SJSA1 (cell line): Measurements from ENCODE around the gene DOCK10. TPM values are rescaled to one million over a fixed set of nuclear protein-coding genes. Genes with fewer than 3 reads are reported as not detected.
A peak's percentile ranks its signal among the peaks of the same experiment; 100 is the strongest.
"Not testable (repeated sequence)": the region's sequence is repeated elsewhere in the genome, so short reads cannot be mapped to it uniquely, and the experiment has no call there.

Experiments
- DNase-seq, 2 experiments: peaks; one replicate each; pipeline ENCODE4 v3.0.0-alpha.2; 2015 to 2020; ENCODE audit warnings: low spot score in 2 of 2, low read depth in 1 of 2
- H3K27ac ChIP-seq: fragments of 250-450 bp; sonication (Bioruptor Pico); 2 replicates; pipeline ENCODE4 v1.5.1; 2020; ENCODE audit warnings: mild to moderate bottlenecking, moderate library complexity
- H3K27me3 ChIP-seq: fragments of 250-450 bp; sonication (Bioruptor Pico); replicated peaks from 2 replicates; pipeline ENCODE4 v1.5.1; 2020; ENCODE audit warnings: mild to moderate bottlenecking, moderate library complexity
- H3K36me3 ChIP-seq: fragments of 250-450 bp; sonication (Bioruptor Pico); 2 replicates; pipeline ENCODE4 v1.5.1; 2020; ENCODE audit warnings: mild to moderate bottlenecking
- H3K4me1 ChIP-seq: fragments of 250-450 bp; sonication (Bioruptor Pico); replicated peaks from 2 replicates; pipeline ENCODE4 v1.6.1; 2021; ENCODE audit warnings: mild to moderate bottlenecking
- H3K4me3 ChIP-seq: fragments of 250-450 bp; sonication (Bioruptor Pico); 2 replicates; pipeline ENCODE4 v1.5.1; 2020; ENCODE audit warnings: mild to moderate bottlenecking
- H3K9me3 ChIP-seq: fragments of 250-450 bp; sonication (Bioruptor Pico); replicated peaks from 2 replicates; pipeline ENCODE4 v1.5.1; 2020; ENCODE audit warnings: mild to moderate bottlenecking
- total RNA-seq: library from RNA; depleted of rRNA; stranded (reverse); fragments of >200 nt; shearing (Covaris generic); gene quantifications from 2 replicates; pipeline ENCODE4 v1.2.3, GENCODE V29; 2014

Gene DOCK10
- total RNA-seq, 1 experiment from 2014 or later = 32.6 TPM

DNA sequence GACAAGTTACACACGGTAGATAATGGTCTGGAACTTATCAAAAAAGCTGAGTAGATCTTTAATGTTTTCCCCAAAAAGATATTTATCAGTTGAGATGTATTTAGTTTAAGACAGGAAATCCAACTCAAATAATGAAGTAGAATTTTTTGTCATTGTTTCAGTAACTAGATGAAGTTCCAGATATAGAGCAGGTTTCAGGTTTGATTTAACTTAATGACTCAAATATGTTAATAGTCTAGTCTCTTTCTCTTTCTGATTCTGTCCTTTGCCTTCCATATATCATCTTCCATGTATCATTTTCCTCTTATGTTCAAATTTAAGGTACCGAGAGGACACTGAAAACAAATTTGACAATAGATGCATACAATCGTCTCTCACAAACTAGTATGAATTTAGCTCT, 23.6 kb upstream of the DOCK10 start:
- Histone ChIP-seq H3K4me1 (no peaks in the 10 kb centered on the region), H3K27ac (no peak overlapping the region), H3K27me3 (no peaks in the 10 kb centered on the region), H3K36me3 (no peaks in the 10 kb centered on the region), H3K4me3 (no peak overlapping the region), H3K9me3 (no peaks in the 10 kb centered on the region)
- DNase-seq = no peak

DNA sequence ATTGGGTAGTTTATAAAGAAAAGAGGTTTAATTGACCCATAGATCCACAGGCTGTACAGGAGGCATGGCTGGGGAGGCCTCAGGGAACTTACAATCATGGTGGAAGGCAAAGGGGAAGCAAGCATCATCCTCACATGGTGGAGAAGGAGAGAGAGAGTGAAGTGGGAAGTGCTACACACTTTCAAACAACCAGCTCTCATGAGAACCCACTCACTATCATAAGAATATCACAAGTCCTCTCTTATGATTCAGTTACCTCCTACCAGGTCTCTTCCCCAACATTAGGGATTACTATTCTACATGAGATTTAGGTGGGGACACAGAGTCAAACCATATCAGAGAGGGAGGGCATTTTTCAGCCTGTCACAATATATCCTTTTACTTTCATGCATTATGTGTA, 22.7 kb upstream of the DOCK10 start:
- no peak for DNase-seq
- H3K4me1 ChIP-seq = no peaks in the 10 kb centered on the region
- no peaks in the 10 kb centered on the region for H3K9me3 ChIP-seq
- H3K27me3 ChIP-seq = no peaks in the 10 kb centered on the region
- no peak overlapping the region for H3K27ac ChIP-seq
- no peaks in the 10 kb centered on the region for H3K36me3 ChIP-seq
- no peak overlapping the region for H3K4me3 ChIP-seq

- Histone ChIP-seq H3K27ac (no peak overlapping the region), H3K27me3 (no peaks in the 10 kb centered on the region), H3K4me1 (no peaks in the 10 kb centered on the region), H3K36me3 (no peaks in the 10 kb centered on the region), H3K9me3 (no peaks in the 10 kb centered on the region), H3K4me3 (no peak overlapping the region)
- no peak for DNase-seq
Measured at GRCh38 chr2:225064362-225064761, 22.1 kb upstream of the DOCK10 start.

DNA sequence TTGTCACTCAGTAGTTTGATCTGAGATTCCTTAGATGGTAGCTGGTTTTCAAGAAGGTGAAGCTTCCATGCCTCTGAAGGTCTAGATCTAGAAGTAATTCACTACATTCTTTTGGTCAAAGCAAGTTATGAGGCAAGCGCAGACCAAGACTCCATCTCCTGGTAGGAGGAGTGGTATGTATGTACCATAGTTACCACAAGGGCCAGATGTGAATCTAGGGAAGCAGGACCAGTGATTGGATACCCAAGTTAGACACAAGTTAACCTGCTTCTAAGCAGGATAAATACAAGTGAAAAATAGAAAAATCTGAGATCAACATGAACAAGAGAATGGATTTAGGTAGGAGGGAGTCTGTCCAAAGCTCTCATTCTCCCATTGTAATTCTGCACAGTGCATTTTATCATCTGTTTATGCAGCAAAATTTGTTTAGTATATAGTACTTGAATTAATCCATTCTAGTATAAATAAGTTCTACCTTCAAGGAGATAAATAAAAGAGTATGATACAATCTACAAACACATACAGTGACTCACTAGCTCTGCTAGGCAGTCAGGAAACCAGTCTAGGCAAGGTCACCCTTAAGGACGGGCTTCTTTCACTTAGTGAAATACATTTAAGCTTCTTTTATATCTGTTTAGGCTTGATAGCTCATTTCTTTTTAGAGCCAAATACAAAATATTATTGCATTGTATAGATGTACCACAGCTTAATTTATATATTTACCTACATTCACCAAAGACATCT, 14.2 kb upstream of the DOCK10 start:
- peaks cover 3% of the 10 kb centered on the region; the same call in 1 of the 2 replicates for H3K27me3 ChIP-seq
- no peak overlapping the region for H3K27ac ChIP-seq
- peak in 1 of 2 experiments; percentile 47 for DNase-seq
- H3K36me3 ChIP-seq = no peaks in the 10 kb centered on the region
- H3K9me3 ChIP-seq = 0 out of 2 replicates have a peak, but pooled peaks cover 4% of the 10 kb centered on the region
- H3K4me1 ChIP-seq = peaks cover 7% of the 10 kb centered on the region
- no peak overlapping the region for H3K4me3 ChIP-seq

GRCh38 chr2:225055714-225056113, 13.4 kb upstream of the DOCK10 start:
- Histone ChIP-seq H3K27me3 (peaks cover 3% of the 10 kb centered on the region; the same call in 1 of the 2 replicates), H3K27ac (no peak overlapping the region), H3K36me3 (no peaks in the 10 kb centered on the region), H3K9me3 (0 out of 2 replicates have a peak, but pooled peaks cover 4% of the 10 kb centered on the region), H3K4me1 (peaks cover 7% of the 10 kb centered on the region), H3K4me3 (no peak overlapping the region)
- no peak for DNase-seq

DNA sequence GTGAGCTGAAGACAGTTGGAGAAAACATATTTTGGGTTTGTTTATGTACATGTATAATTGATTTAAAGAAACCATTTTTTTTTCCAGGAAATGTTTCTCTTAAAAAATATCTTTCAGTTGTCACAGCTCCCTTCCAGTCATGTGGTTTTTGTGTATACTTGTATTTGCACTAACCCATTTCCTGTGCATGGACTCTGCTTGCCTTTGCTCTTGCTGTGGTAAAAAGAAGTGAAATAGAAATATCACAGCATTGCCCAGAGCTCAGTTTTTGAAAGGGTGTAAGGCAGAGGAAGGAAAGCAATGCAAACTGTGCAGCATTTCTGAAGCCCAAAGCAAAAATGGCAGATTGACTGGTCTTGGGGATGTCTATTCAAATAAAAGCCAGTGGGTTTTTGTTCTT, 10.4 kb upstream of the DOCK10 start:
- H3K27ac ChIP-seq = no peak overlapping the region

GRCh38 chr2:225047502-225047901, 5.2 kb upstream of the DOCK10 start:
- not testable (repeated sequence) for H3K36me3 ChIP-seq, H3K4me3 ChIP-seq, H3K27ac ChIP-seq, DNase-seq, H3K4me1 ChIP-seq, H3K9me3 ChIP-seq
- peaks cover 24% of the 10 kb centered on the region for H3K27me3 ChIP-seq

More for the DNA sequence above, 10.4 kb upstream of the DOCK10 start:
- Histone ChIP-seq H3K4me3 (no peak overlapping the region), H3K27me3 (peaks cover 11% of the 10 kb centered on the region), H3K9me3 (0 out of 2 replicates have a peak, but pooled peaks cover 4% of the 10 kb centered on the region), H3K36me3 (no peaks in the 10 kb centered on the region), H3K4me1 (peaks cover 7% of the 10 kb centered on the region)
- no peak for DNase-seq

DNA sequence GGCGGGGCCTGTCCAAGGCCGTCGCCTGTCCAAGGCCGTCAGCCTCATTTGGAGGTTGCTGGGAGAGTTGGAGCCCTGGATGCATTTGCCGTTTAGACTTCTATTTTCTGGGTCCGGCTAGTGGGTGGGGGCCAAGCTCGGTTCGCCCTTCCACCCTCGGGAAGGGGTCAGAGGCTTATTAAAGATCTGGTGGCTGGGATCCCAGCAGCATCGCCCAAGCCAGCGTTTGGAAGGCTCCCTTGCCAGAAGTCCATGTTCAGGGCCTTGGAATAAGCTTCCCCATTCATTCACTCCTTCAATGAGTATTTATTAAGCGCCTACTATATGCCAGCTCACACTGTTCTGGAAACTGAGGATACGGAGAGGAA, 516 bp upstream of the DOCK10 start:
- H3K9me3 ChIP-seq = no peaks in the 10 kb centered on the region
- H3K36me3 ChIP-seq = 0 out of 2 replicates have a peak, but pooled peaks cover 3% of the 10 kb centered on the region
- peaks cover 11% of the 10 kb centered on the region; the same call in 1 of the 2 replicates for H3K4me1 ChIP-seq
- peaks cover 17% of the 10 kb centered on the region for H3K27me3 ChIP-seq
- H3K4me3 ChIP-seq = peak overlapping the region; percentile 82
- DNase-seq = no peak
- no peak overlapping the region for H3K27ac ChIP-seq

DNA sequence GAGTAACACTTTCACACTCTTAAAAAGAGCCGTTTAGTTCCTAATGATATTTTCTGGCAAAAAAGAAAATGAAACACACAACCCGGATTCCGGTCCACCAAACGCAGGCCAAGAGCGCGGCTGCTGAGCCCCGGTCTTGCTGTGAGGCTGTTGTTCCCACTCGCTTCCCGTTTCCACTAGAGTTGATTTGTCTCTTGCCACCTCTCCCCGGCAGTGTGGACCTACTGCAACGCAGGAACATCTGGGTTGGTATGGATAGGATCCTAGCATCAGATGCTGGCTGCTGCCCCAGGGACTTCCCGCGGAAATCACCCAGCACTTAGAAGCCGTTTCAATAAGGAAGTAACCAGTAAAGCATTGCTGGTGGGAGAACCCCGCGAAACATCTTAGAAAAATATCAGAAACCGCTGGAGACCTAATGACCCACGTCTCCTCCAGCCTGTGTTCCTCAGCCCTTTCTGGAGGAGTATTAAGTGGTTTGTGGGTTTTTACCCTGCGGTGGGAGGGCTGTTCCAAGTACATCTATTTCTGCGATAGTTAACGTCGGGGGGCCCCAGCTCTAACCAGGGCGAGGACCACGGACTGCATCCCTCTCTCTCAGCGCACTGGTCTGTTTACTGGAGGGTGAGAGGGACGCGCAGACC, 939 bp downstream of the DOCK10 start:
- Histone ChIP-seq H3K9me3 (no peaks in the 10 kb centered on the region), H3K36me3 (0 out of 2 replicates have a peak, but pooled peaks cover 3% of the 10 kb centered on the region), H3K27me3 (peaks cover 15% of the 10 kb centered on the region), H3K27ac (no peak overlapping the region), H3K4me3 (peak overlapping the region; percentile 82), H3K4me1 (peaks cover 11% of the 10 kb centered on the region; the same call in 1 of the 2 replicates)
- DNase-seq = peak in 1 of 2 experiments; percentile 54

DNA sequence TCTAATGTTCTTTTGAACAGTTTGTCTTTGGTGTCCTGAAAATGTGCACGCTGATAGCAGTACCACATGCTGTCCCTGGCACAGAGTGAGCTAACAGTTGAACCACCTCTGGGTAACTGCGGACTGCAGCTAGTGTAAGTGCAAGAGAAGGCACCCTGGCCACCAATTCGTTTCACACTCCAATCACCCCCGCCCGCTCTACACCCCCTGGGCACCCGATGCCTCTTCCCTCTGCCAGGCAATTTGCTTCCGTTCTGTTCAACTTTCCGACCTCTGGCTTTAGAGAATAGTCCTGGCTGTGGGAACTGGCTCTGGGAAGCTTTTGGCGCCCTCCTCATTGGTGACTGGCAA, 1.4 kb downstream of the DOCK10 start:
- DNase-seq = no peak
- peak overlapping the region; percentile 82 for H3K4me3 ChIP-seq
- H3K4me1 ChIP-seq = peaks cover 11% of the 10 kb centered on the region; the same call in 1 of the 2 replicates
- H3K27ac ChIP-seq = no peak overlapping the region
- 0 out of 2 replicates have a peak, but pooled peaks cover 3% of the 10 kb centered on the region for H3K36me3 ChIP-seq
- no peaks in the 10 kb centered on the region for H3K9me3 ChIP-seq
- H3K27me3 ChIP-seq = peaks cover 15% of the 10 kb centered on the region

DNA sequence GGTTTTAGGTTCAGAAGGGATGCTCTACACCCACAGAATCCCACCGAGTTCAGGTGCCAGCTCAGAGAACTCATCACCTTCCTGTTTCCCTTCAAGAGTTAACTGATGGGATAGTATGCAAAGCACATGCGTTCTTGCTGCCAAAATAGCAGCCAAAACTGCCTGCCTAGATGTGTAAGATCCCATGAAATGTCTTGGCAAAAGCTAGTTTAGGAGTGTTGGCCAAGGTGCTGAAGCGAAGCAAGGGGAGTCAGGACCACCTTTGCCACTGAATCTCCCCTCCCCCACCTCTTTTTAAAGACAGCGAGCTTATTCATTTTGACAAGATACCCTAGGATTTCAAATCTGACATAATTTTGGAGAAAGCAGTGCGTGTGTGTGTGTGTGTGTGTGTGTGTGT, 2.1 kb downstream of the DOCK10 start:
- H3K36me3 ChIP-seq = peaks cover 3% of the 10 kb centered on the region; the same call in 1 of the 2 replicates
- no peaks in the 10 kb centered on the region for H3K9me3 ChIP-seq
- no peak for DNase-seq

DNA sequence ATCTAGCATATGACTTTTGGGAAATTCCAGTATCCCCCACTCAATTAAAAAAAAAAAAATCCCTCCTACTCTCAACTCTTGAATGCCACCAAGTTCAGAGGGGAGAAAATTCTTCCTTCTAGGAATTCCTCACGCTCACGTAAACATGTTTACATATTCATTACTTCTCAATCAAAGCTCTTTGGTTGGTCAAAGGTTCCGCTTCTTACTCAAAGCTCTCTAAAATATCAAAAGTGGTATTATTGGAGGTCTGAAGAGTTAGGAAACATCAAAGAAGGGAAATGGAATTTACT, 4.1 kb downstream of the DOCK10 start:
- Histone ChIP-seq H3K27ac (no peak overlapping the region), H3K4me3 (no peak overlapping the region), H3K4me1 (peaks cover 11% of the 10 kb centered on the region; the same call in 1 of the 2 replicates), H3K9me3 (no peaks in the 10 kb centered on the region), H3K36me3 (peaks cover 3% of the 10 kb centered on the region; the same call in 1 of the 2 replicates), H3K27me3 (no peaks in the 10 kb centered on the region)
- no peak for DNase-seq

More for the DNA sequence above, 2.1 kb downstream of the DOCK10 start:
- Histone ChIP-seq H3K4me3 (no peak overlapping the region), H3K4me1 (peaks cover 11% of the 10 kb centered on the region; the same call in 1 of the 2 replicates), H3K27ac (no peak overlapping the region), H3K27me3 (peaks cover 15% of the 10 kb centered on the region)

DNA sequence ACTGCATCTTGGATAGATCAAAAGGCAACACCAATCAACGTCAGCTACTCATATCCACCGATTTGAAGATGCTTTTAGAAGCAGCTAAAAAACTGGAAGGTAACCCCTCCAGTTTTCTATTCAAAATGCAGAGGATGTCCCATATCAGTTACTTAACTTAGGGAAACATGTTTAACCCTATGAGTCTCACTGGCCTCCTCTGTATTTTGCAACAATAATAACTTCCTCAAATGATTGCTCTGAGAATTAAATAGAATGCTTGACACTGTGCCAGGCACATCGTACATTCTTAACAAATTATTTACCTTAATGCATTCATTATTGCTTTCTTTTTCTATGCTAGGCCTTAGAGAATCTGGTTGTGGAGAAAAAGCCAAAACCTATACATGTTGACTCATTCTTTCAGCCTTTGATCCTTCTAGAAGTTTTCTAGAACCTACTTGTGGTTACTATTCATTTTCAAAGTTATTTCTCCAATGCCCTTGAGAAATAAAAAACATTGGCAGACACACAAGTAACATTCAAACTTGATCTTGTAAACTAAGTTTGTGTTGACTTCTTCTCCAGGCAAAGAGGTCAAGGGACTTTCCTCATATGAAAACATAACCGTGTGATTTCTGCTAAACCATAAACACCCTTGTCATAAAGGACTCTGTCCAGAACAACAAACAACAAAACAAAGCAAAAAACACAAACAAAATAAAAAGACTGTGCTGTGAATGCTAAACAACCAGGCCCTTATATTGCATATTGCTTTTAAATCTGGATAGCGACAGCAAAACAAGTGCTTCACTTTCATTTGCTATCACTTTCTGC, 4.6 kb downstream of the DOCK10 start:
- H3K9me3 ChIP-seq = no peaks in the 10 kb centered on the region
- H3K27me3 ChIP-seq = no peaks in the 10 kb centered on the region
- 0 out of 2 replicates have a peak, but pooled peaks cover 7% of the 10 kb centered on the region for H3K4me1 ChIP-seq
- no peak overlapping the region for H3K27ac ChIP-seq
- H3K36me3 ChIP-seq = peaks cover 3% of the 10 kb centered on the region; the same call in 1 of the 2 replicates
- no peak overlapping the region for H3K4me3 ChIP-seq
- no peak for DNase-seq
